Suprapubic skin (tissue), 4 donors: Measurements from ENCODE around the gene FARS2.

Source experiments
- EP300 ChIP-seq: sonication (generic); formaldehyde crosslinking; IDR thresholded peaks from one replicate; pipeline ENCODE4 v1.6.1; 2017; ENCODE audit warnings: antibody characterized with exemption
- POLR2A ChIP-seq, 2 donors: fragments of 450-650 bp; IDR thresholded peaks; one replicate each; pipeline ENCODE4 v1.6.1; 2017; ENCODE audit warnings: antibody characterized with exemption in 2 of 2, mild to moderate bottlenecking in 2 of 2, moderate library complexity in 2 of 2
- POLR2AphosphoS5 ChIP-seq, 3 donors: sonication (generic); formaldehyde crosslinking; IDR thresholded peaks; one replicate each; pipeline ENCODE4 v1.6.1; 2017; ENCODE audit warnings: antibody characterized with exemption in 3 of 3
- TF ChIP-seq, protein P1 (sequence below), 2 donors: fragments of 200-600 bp in 1 of 2; fragments of 450-650 bp in 1 of 2; sonication (generic) in 1 of 2; IDR thresholded peaks; one replicate each; pipeline ENCODE4 v1.5.1; 2016 to 2019; ENCODE audit warnings: antibody characterized with exemption in 2 of 2, mild to moderate bottlenecking in 1 of 2, moderate library complexity in 1 of 2

DNA sequence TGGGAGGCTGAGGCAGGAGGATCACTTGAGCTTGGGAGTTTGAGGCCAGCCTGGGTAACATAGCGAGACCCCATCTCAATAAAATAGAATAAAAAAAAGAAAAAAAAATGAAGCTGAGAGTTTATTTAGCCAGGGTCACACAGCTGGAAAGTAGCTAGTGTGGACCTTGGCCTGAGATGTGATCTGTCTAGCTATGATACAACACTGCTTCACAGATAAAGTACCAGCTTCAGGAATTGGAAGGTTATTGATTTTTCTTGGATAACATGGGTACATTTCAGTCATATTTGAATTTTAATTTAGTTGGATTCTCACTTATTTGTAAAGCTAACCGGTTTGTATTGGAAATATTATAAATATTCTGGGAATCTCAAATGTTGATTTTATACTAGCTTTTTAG is 5.1 kb downstream of the FARS2 start:
- TF ChIP-seq POLR2A (IDR thresholded peaks at IDR 0.05) (no peak), EP300 (no peak), POLR2AphosphoS5 (IDR thresholded peaks at IDR 0.05) (no peak)
- TF ChIP-seq, protein P1, sequence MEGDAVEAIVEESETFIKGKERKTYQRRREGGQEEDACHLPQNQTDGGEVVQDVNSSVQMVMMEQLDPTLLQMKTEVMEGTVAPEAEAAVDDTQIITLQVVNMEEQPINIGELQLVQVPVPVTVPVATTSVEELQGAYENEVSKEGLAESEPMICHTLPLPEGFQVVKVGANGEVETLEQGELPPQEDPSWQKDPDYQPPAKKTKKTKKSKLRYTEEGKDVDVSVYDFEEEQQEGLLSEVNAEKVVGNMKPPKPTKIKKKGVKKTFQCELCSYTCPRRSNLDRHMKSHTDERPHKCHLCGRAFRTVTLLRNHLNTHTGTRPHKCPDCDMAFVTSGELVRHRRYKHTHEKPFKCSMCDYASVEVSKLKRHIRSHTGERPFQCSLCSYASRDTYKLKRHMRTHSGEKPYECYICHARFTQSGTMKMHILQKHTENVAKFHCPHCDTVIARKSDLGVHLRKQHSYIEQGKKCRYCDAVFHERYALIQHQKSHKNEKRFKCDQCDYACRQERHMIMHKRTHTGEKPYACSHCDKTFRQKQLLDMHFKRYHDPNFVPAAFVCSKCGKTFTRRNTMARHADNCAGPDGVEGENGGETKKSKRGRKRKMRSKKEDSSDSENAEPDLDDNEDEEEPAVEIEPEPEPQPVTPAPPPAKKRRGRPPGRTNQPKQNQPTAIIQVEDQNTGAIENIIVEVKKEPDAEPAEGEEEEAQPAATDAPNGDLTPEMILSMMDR (IDR thresholded peaks at IDR 0.05): no peak
